AG09309 (cell line): ENCODE measurements around the gene NANOS1.
A peak's percentile ranks its signal among the peaks of the same experiment; 100 is the strongest.

Experiments used
- DNase-seq: peaks from one replicate; pipeline ENCODE4 v3.0.0-alpha.2; 2010; ENCODE audit warnings: low read depth
- H3K4me3 ChIP-seq: 2 replicates; pipeline ENCODE4 v1.5.1; 2011; ENCODE audit warnings: mild to moderate bottlenecking, low read depth, low read length, moderate library complexity; ENCODE audit not compliant: control insufficient read depth
- TF ChIP-seq, protein P1 (sequence below): IDR thresholded peaks from 2 replicates; pipeline ENCODE4 v1.5.1; 2011; ENCODE audit warnings: mild to moderate bottlenecking, low read depth, low read length, inconsistent platforms; ENCODE audit not compliant: insufficient read depth, control insufficient read depth; ENCODE audit errors: missing control alignments

The NANOS1 gene, protein sequence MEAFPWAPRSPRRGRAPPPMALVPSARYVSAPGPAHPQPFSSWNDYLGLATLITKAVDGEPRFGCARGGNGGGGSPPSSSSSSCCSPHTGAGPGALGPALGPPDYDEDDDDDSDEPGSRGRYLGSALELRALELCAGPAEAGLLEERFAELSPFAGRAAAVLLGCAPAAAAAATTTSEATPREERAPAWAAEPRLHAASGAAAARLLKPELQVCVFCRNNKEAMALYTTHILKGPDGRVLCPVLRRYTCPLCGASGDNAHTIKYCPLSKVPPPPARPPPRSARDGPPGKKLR

DNA sequence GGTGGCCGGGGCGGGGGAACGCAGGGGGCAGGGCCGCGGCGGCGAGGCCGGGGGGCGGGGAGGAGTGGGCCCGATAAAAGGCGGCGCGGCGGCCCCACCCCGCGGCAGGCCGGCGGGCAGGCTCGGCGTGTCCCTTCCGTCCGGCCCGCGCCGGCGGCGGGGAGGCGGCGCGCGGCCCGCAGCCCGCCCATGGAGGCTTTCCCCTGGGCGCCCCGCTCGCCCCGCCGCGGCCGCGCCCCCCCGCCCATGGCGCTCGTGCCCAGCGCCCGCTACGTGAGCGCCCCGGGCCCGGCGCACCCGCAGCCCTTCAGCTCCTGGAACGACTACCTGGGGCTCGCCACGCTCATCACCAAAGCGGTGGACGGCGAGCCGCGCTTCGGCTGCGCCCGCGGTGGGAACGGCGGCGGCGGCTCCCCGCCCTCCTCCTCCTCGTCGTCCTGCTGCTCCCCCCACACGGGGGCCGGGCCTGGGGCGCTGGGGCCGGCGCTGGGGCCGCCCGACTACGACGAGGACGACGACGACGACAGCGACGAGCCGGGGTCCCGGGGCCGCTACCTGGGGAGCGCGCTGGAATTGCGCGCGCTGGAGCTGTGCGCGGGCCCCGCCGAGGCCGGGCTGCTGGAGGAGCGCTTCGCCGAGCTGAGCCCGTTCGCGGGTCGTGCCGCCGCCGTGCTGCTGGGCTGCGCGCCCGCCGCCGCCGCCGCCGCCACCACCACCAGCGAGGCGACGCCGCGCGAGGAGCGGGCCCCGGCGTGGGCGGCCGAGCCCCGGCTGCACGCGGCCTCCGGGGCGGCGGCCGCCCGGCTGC, at the start of gene NANOS1:
Gene NANOS1 (plus strand): TSS at position 102 of the 808 bp plus-strand sequence. CDS start 88 bp downstream, at position 190.
- TF ChIP-seq, protein P1, sequence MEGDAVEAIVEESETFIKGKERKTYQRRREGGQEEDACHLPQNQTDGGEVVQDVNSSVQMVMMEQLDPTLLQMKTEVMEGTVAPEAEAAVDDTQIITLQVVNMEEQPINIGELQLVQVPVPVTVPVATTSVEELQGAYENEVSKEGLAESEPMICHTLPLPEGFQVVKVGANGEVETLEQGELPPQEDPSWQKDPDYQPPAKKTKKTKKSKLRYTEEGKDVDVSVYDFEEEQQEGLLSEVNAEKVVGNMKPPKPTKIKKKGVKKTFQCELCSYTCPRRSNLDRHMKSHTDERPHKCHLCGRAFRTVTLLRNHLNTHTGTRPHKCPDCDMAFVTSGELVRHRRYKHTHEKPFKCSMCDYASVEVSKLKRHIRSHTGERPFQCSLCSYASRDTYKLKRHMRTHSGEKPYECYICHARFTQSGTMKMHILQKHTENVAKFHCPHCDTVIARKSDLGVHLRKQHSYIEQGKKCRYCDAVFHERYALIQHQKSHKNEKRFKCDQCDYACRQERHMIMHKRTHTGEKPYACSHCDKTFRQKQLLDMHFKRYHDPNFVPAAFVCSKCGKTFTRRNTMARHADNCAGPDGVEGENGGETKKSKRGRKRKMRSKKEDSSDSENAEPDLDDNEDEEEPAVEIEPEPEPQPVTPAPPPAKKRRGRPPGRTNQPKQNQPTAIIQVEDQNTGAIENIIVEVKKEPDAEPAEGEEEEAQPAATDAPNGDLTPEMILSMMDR: no peak
- peak within 1 kb of the TSS; percentile 38 for H3K4me3 ChIP-seq
- DNase-seq: no peak

DNA sequence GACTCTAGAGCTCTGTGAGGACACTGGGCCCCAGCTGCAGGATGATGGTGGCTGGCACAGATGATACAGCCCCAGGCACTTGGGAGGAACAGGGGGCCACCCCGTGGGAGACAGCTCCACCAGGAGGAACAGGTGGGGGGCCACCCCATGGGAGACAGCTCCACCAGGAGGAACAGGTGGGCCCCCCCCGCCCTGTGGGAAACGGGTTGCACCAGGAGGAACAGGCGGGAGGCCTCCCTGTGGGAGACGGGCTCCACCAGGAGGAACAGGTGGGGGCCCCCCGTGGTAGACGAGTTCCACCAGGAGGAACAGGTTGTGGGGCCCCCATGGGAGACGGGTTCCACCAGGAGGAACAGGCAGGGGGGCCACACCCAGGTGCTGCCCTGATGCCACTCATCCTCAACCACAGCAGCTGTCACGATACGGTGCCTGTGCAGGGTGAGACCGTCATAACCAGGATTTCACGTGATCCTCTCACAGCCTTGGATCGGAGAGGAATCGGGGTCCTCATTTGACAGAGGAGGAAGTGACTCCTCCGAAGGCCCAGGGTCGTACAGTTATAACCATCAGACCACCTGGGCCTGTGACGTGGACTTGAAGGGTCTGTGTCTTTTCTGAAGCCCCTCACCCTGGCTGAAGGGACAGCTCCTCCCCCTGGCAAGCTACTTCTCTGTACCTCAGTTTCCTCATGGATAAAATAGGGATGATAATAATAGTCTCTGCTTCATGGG, 49.2 kb upstream of the NANOS1 start:
- DNase-seq: no peak
- no peak overlapping the region for H3K4me3 ChIP-seq
- TF ChIP-seq, protein P1: no peak

DNA sequence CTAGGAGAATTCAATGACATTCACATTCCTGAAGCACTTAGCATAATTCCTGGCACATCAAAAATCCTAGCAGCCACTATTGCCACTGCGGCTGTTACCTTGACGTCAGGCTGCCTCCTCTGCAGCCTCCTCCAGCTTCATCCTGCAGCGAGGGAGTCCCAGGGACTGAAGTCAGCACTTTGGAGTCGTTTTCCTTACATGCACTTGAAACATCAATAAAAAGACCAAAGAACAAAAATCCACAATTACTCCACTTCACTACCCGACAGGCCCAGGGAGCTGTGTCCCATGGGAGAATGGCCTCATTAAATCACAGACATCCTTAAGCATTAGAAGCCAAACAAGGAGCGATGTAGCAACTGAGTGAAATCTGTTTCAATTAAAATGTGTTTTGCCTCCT, 48.6 kb upstream of the NANOS1 start:
- DNase-seq: no peak
- no peak overlapping the region for H3K4me3 ChIP-seq
- TF ChIP-seq, protein P1: no peak

DNA sequence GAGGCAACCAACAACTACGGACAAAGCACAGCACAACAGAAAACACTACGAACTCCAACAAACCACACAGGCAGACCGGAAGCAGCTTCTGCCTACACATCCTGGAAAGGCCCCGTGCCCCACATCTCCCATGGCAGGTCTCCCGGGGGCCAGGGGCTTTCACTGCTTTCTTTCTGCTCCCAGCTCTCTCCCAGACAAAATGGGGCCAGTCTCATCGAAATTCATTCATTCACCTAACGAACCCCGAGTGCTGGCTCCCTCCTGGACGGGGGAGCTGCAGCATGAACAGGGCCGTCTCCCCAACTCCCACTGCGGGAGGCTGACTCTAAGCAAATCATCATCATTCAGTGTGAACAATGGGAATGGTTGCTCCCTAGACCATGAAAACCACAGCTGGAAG, 47.6 kb upstream of the NANOS1 start:
- no peak for DNase-seq
- TF ChIP-seq, protein P1: no peak
- no peak overlapping the region for H3K4me3 ChIP-seq

DNA sequence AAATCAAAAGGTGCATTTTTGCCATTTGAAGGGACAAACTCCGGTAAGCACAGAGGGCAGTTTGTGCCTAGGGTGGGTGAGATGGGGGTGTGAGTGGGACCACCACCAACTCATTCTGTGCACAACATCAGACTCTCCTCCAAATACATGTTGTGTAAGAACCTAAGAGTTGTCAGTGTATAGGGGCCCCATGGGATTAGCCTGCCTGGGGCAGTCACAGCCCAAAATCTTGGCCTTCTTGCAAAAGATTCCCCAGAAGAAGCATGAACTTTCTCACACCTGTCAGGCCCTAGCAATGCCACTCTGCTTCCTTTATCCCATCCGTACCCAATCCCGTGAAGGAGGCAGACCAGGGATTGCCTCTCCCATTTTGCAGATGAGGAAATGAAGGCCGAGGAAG, 47.1 kb upstream of the NANOS1 start:
- TF ChIP-seq, protein P1: no peak
- DNase-seq: no peak
- H3K4me3 ChIP-seq: no peak overlapping the region

DNA sequence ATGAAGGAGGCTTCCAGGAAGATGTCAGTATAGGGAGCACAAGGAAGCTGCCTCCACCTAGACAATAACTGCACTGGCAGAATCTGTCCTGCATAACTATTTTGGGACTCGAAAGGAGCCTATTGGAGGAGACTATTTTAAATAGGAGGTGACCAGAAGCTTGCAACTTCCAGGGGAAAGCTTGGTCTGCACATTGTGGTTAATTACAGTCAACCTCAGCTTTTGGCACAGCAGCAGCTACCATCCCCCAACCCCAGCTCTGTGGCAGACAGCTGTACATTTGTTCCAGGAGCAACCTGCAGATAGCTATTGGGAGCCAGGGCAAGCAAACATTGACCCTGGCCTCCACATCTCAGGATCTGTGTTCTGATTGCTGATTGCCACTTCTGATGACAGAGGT, 46.3 kb upstream of the NANOS1 start:
- TF ChIP-seq, protein P1: no peak
- H3K4me3 ChIP-seq: no peak overlapping the region
- DNase-seq: no peak
